ENCODE data around the gene APBB3.

DNA sequence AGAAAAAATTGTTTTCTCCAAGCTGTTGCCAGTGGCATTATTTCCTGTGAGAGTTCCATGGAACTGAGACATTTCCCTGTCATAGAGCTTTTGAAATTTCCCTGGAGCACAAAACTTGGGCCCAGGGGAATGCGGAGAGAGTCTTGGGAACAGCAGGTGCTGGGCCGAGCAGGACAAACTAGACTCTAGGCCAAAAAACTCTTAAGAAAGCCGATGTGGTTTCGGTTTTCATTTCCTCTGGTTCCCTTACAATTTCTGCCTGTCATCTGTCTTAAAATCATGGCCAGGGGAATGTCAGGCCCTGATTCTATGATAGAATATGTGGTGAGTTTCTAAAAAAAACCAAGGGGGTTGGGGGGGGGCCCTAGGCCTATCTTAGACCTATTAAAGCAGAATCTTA lies 4.8 kb upstream of the APBB3 start:
- TF ChIP-seq TARDBP (IDR thresholded peaks at IDR 0.05), result no peak
- no peak for TF ChIP-seq ARNT (IDR thresholded peaks at IDR 0.05)
